Myocyte (in vitro differentiated cells): Measurements from ENCODE around the gene SH3RF1. TPM values are rescaled to one million over a fixed set of nuclear protein-coding genes. Genes with fewer than 3 reads are reported as not detected.

Experiments used
- DNase-seq: peaks from one replicate; pipeline ENCODE4 v3.0.0-alpha.2; 2012; ENCODE audit warnings: low read depth
- total RNA-seq: library from RNA; depleted of rRNA; stranded (reverse); fragments of >200 nt; gene quantifications from 2 replicates; pipeline ENCODE4 v1.2.3, GENCODE V29; 2014

Gene SH3RF1
- total RNA-seq, 1 donor from 2014 or later: 6.9 TPM

DNA sequence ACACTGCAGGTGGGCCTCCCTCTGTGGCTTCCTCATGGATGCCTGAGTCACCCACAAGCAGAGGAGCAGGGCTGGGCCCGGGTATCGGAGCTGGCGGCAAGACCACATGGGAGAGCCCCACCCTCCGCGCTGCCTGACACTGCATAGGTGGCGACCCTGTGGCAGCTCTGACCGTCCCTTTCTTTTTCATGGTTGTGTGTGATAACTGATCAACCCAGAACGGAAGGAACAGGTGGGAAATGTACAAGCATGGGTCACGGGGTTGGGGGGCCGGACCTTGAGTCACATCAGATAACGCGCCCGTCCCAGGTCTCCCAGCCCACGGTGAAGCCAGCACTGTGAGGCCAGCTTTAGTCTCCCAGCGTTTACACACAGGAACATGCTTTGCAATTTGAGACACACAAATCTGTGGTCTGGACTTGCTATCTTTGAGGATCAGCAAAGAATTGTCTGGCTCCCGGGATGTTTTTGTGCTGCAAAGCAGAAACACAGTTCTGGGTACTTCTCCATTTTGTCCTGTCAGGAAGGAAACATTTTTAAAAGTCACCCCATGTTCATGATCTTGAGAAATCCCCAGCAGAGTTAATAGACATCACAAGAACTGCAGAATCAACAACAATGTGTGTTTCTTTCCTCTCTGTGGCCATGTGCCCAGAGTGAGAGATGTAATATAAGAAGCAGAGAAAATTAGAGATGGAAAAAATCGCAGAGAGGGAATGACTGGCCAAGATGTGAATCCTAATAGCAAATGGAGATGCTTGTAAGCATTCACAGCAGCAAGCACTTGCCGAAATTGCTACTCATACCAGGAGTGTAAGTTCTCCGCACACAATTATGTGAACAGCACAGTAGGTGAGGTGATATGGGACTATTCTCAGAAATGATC, 190.6 kb downstream of the SH3RF1 start:
- peak; percentile 69 for DNase-seq

DNA sequence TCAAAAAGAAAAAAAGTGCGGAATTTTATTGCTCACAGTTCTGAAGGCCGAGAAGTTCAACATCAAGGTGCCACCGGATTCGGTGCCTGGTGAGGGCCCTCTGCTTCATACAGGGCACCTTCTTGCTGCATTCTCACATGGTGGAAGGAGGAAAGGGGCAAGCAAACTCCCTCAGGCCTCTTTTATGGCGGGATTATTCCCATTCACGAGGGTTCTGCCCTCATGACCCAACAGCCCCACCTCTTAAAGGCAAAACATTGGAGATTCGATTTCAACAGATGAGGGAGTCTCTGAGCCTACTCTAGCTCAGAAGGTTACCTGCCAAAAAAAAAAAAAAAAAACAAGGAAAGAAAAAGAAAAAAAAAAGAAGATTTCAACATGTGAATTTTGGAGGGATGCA, 196.6 kb downstream of the SH3RF1 start:
- DNase-seq: no peak

DNA sequence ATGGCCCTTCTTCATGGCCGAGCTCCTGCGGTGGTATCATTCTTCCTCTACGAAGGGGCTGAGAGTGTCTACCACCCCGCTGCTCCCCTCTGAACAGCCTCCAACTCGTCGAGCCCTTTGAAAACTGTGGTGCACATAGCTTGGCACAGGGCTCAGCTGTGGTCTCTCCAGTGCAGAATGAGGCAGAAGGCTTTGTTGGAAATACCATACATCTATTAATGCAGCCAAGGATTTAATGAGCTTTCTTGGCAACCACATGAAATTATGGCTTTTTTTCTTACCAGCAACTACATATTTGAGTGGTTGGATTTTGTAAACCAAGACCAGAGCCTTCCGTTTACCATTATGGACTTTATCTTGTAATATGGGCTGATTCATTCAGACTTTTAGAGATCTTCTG, 199.0 kb downstream of the SH3RF1 start:
- DNase-seq: no peak

DNA sequence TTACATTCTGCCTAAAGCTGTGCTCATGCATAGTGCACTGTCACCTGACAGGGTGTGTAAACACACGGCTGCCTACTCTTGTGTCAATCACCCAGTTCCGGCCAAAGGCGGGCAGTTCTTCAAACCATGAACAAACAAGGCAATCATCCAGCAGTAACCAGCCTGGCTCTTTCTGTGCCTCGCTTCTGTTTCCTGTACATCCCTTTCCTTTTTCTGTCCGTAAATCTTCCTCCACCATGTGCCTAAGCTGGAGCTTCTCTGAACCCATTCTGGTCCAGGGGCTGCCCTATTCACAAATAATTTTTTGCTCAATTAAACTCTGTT, 199.9 kb downstream of the SH3RF1 start:
- peak; percentile 4 for DNase-seq

DNA sequence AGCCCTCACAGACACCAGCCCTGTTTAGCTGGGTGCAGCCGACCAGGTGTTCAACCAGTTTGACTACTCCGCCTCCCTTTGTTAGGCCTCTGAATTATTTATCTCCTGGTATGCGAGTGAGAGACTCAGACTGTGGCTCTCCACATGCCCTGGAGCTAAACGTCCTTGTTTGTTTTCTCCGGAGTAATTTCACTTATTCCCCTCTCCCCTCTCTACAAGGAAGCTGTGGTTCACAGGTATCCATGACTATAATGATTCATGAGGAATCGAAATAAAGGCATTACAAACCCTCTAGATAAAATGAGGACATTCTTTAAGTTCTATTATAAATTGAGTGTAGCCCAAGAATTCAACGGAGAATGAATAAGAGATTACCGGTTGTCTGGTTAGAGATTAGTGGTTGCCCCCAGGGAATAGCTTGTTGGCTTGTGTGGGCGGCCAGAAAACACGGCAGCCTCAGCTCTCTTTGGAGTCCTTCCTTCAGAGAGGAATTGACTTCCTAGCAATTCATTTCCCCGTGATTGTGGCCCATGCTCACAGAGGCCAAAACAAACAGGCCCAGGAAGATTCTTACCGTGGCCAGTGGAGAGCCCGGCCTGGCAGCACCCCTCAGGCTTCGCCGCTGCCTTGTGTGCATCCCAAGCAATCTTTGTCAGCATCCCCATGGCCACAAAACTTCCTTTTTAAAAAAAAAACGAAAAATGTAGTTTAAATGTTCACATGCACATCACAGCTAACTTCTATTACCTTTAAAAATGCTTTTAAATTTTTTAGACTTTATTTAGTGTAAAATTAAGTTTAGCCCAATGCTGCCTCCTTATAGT, 200.5 kb downstream of the SH3RF1 start:
- DNase-seq: peak; percentile 91

DNA sequence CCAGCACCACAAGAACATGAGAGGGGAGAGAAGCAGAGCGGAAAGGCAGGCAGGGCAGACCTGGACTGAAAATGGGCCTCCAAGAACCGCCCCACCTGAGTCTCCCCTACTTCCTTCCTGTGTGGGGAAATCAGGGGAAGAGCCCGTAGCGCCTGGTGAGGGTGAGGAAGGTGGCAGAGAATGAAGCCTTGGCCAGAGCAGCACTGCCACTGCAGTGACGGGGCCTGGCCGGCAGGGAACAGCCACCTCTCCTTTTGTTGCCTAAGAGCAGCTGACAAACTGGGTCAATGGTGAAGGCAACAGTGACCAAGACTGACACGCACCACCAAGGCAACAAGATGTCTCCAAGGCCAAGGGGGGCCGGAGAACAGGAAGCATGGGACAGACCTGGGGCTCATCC, 202.3 kb downstream of the SH3RF1 start:
- no peak for DNase-seq

DNA sequence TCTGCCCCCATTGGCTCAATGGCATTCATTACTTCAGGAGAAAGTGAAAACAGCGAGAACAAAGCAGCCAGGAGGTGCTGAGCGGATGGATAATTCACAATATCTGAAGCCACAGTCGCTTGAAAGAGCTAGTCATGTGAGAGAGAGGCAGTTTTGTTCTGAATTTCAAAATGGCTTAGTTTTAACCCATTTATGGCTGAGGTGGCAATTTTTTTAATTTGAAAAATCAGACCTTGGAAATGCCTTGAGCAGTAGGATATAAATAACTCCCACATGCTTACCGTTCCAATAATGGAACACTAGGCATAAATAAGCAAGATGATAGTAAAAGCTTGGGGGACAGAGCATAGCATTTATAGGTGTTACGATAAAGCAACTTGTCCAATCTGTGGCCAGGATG, 203.8 kb downstream of the SH3RF1 start:
- DNase-seq: no peak

DNA sequence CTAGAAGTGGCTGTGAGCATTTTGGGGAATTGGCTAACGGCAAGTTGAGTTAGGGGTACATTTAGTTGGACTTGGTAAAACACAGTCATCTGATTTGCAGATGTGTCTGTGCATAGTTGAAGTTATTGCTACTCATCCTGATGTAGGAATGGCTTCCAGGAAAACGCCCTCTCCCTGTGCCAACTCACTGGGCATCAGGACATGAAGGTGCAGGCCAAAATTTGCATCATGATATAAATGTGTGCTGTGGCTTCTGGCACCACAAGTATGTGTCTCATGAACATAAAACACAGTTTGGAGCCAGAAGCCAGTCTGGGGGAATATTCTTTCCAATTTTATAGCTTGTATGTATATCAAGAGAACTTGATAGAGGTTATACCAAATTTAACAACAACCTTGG, 206.5 kb downstream of the SH3RF1 start:
- DNase-seq: no peak

DNA sequence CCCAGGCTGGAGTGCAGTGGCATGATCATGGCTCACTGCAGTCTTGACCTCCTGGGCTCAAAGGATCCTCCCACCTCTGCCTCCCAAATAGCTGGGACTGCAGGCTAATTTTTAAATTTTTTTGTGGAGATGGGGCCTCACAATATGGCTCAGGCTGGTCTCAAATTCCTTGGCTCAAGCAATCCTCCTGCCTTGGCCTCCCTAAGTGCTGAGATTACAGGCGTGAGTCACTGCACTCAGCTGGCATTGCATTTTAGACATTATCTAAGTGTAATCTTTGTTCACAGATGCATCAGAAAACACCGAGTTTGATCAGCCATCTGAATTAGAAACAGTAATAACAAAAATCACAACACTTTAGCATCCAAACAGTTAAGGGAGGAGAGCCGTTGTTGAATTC, 207.3 kb downstream of the SH3RF1 start:
- DNase-seq: no peak

DNA sequence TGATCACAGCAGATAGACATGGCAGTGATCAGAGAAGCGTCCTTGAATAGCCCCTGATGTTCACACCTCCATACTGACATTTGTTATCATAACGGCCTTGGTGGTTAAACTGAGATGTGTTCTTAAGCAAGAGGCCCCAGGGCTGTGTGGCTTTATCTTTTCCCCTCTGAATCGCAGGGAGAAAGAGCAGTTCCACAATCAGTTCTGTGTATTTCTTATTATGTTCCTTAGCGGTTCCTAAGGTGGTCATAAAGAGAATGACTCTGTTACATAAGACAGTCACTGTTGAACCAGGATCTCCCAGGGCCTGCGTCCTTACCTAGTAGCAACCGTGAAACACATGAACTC, 207.9 kb downstream of the SH3RF1 start:
- DNase-seq: peak; percentile 5

DNA sequence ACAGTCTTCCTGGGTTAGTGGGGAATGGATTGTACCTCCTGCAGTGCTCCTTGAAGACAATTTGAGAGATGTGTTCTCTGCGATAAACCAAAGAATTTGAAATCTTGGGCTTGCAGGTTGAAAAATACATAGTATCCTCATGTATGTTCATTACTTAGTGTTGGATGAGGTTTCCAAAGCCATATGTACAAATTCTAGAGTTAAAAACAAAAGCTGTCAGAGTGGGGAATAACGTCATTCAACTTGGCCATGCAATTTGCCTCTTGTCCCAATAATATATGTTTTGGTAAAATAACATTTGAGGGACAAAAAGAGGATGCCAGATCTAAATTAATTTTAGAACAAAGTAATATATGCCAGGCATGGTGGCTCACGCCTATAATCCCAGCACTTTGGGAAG, 209.4 kb downstream of the SH3RF1 start:
- DNase-seq: no peak

DNA sequence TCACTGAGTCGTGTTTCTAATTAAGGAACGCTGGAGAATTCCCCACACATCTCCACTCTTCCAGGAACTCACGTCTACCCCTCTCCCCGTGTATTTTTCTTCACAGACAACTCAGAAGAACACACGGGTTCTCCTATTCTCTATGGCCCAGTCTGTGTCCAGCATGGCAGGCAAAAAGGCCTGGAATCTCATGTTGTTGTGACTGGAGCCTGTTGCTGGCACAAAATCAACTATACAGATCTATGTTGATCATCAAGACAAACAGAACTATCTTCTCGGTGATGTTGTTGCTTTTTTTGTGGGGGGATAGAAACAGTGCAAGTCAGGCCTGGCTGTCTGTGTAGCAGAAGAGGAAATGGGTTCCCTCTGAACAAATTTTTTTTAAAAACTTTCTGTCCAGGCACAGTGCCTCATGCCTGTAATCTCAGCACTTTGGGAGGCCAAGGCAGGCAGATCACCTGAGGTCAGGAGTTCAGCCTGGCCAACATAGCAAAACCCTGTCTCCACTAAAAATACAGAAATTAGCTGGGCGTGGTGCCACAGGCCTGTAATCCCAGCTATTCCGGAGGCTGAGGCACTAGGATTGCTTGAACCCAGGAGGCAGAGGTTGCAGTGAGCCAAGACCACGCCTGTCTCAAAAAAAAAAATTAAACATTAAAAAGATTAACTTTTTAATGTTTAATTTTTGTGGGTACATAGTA, 210.2 kb downstream of the SH3RF1 start:
- DNase-seq: no peak

DNA sequence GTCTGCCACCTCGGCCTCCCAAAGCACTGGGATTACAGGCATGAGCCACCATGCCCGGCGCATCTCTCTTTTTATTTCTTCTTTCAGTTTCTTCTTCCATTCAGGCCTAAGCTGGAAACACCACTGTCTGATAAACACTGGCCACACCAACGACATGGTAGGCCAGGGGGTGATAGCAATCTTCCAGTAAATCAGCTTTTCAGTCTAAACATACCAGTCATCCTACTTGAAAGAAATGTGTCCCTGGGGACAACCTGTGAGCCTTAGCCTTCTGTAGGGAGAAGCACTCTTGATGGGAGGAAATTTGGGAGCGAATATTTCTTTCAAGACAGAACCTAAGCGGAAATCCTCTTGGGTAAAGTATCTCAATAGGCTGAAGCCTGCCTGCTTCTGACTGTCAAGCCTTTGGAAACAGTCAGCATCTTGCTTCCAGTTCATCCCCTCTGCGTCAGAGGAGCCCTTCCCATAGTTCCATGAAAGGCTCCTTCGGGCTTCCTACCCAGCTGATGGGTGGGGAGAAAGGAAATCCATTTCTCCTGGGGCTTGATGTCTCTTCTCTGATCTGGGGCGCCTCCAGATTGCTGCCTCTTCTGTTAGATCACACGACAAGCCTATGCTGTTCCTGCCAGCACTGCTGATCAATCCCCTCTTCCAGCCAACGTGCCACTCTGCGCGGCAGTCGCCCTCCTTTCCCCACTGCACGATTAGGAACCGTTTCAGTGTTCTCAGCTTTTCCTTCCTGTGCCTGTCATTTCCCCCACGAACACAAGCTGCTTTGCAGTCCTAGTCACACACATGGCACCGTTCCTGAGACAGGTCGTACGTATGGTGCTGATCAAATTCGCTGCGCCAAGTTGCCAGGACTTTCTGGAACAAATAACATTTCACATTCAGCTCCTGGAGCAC, 211.2 kb downstream of the SH3RF1 start:
- no peak for DNase-seq

DNA sequence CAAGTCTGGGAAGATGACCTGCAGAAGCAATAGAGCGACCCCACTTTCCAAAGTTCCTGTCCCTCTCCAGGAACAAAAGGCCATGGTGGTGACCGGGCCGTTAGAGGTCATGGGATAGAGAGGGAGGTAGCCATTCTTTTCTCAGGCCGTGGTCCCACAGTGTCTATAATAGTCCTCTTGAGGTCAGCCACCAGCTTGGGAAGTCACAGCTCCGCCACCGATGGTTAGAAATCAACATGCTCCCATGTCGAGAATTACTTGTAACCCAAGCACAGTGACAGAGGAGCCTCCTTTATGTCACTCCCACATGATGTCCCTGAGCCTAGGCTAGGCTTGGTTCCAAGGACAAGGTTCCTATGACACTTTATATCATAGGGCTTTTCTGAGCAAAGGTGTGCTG, 212.4 kb downstream of the SH3RF1 start:
- peak; percentile 72 for DNase-seq

DNA sequence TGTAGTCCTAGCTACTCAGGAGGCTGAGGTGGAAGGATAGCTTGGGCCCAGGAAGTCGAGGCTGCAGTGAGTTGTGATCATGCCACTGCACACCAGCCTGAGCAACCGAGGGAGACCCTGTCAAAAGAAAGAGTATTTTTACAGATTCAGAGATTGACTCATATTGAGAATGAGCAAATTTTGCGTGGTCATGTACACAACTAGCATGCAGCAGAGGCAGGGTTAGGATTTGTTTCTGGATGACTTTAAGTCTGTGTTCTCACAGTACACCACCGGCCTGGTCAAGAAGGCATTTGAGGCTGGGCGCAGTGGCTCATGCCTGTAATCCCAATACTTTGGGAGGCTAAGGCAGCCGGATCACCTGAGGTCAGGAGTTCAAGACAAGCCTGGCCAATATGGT, 215.9 kb downstream of the SH3RF1 start:
- no peak for DNase-seq

DNA sequence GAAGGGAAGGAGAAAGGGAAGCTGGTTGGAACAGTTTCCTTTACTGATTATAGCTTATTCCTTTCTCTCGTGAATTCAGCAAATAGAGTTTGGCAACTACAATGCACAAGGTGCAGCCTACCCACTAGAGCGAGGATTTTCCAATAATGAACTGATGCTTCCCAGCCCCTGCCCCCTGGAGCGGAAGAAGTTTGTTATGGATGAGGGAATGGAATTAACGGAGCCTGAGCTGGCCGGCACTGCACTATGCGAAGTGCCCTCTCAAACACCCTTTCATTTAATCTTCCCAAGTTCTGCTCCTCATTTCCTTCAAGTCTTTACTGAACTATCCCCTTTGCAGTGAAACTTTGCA, 218.2 kb downstream of the SH3RF1 start:
- DNase-seq: no peak

DNA sequence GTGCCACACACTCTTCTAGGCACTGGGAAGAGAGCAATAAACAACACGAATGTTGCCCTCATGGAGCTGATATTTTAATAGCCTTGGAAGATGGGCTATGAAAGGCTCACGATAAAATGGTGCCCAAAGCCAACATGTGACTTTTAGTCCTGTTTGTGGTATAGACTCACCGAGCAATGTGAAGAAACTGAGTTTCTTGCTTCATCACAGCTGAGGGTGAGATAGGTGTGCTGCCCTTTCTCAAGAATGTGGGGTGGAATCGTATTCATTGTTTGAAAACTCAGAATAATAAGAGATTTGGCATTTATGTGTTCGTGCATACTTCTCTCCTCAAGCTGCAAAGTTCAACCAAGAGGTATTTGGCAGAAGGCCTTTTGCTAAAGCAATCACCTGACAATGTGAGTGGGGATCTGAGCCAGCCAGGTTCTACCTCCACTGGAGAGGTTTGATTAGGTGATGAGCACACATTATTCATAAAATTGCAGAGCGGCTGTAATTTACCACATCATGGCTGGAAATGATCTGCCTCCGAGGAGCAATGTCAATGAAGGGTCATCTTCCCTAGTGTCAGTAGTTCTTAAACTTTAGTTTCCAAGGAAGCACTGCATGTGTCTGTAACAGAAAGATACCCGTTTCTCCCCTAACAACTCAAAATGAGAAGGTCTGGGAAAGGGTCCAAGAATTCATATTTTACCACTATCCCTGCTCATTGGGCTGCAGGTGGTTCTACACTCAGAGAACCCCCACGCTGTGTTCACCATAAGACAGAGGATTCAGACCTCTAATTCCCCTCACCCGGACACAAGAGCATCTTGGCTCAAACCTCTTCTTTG, 218.8 kb downstream of the SH3RF1 start:
- no peak for DNase-seq

DNA sequence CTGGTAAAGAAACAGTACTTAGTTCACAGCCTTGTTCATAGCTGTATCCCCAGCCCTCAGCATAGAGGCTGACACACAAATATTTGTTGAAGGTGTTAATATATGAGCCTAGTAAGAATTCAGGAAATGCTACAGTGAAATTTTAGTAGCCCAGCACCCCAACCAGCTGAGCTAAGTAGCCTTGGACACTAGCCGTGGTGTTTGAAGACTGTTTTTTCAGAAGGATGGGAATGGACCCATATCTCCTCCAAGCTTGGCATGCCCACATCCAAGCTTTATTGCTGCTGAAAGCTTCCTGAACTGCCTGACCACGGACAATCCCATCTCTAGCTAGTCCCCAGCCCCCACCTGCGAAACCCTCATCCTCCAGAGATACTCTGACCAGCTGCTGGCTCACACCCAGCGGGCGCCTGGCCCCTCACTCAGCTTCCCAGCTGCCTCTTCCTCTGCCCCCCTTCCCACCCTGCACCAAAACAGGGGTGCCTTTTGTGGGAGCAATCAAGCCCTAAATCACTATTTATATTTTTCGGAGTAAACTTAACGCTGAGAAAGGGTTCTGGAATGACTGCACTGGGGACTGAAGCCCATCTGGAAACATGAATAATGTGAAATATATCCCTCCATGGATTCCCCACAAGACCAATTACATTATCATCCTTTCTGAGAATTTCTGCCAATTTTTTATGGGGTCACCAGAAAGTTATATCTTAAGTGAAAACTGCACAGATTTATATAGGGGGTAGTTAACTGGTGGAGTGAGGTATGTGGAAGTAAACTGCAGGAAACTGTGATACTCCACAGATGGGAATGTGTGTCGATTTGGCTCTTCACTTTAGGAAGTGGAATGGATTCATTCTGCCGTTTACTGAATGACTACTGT, 219.6 kb downstream of the SH3RF1 start:
- no peak for DNase-seq

DNA sequence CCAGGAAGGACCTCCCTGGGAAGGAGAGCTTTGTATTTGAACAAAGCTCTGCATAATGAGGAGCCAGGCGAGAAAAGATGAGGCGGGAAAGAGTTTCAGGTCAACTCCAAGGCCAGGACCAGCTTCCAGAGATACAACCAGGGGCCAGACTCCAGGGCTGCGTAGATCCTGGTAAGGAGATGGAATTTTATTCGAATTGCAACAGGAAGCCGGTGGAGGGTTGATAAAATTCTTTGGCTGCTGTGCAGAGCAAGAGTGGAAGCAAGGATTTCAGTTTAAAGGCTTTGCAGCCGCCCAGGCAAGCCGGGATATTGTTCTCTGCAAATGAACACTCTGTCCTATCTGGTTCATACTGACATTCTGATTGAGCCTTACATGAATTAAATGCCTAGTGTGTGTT, 220.5 kb downstream of the SH3RF1 start:
- DNase-seq: no peak
